Muscle layer of duodenum (tissue), 2 donors: ENCODE results near the gene HDAC9.
"Not testable (repeated sequence)": the region's sequence is repeated elsewhere in the genome, so short reads cannot be mapped to it uniquely, and the experiment has no call there.

ENCODE experiments used
- H3K27ac ChIP-seq: one replicate; pipeline ENCODE4 v1.7.0; 2013; ENCODE audit warnings: mild to moderate bottlenecking, low read length
- H3K27me3 ChIP-seq: one replicate; pipeline ENCODE4 v1.7.0; 2013; ENCODE audit warnings: low read depth, mild to moderate bottlenecking, control low read depth, low read length
- H3K36me3 ChIP-seq, 2 donors: one replicate each; pipeline ENCODE4 v1.7.0; 2013; ENCODE audit warnings: low read length in 2 of 2, control low read depth in 1 of 2, mild to moderate bottlenecking in 1 of 2; ENCODE audit not compliant: insufficient read depth in 2 of 2, control insufficient read depth in 1 of 2
- H3K4me1 ChIP-seq, 2 donors: one replicate each; pipeline ENCODE4 v1.7.0; 2013; ENCODE audit warnings: low read length in 2 of 2, mild to moderate bottlenecking in 2 of 2, control low read depth in 1 of 2, moderate library complexity in 1 of 2; ENCODE audit not compliant: insufficient read depth in 2 of 2, control insufficient read depth in 1 of 2
- H3K4me3 ChIP-seq, 2 donors: one replicate each; pipeline ENCODE4 v1.7.0; 2013; ENCODE audit warnings: low read length in 2 of 2, low read depth in 1 of 2, mild to moderate bottlenecking in 1 of 2
- H3K9me3 ChIP-seq, 2 donors: one replicate each; pipeline ENCODE4 v1.7.0; 2013; ENCODE audit warnings: low read length in 2 of 2, control low read depth in 1 of 2, mild to moderate bottlenecking in 1 of 2; ENCODE audit not compliant: control insufficient read depth in 1 of 2
- donor health status: healthy.

HDAC9 gene

GRCh38 chr7:18702071-18702829, 206.7 kb downstream of the HDAC9 start:
- H3K4me3 ChIP-seq = no peak overlapping the region
- no peak overlapping the region for H3K27ac ChIP-seq
- no peaks in the 10 kb centered on the region for H3K36me3 ChIP-seq
- H3K27me3 ChIP-seq = no peaks in the 10 kb centered on the region
- H3K4me1 ChIP-seq = no peaks in the 10 kb centered on the region
- H3K9me3 ChIP-seq = no peaks in the 10 kb centered on the region

GRCh38 chr7:18703685-18704084, 208.1 kb downstream of the HDAC9 start:
- H3K4me1 ChIP-seq = no peaks in the 10 kb centered on the region
- H3K36me3 ChIP-seq = no peaks in the 10 kb centered on the region
- H3K9me3 ChIP-seq = no peaks in the 10 kb centered on the region
- no peak overlapping the region for H3K4me3 ChIP-seq
- no peaks in the 10 kb centered on the region for H3K27me3 ChIP-seq
- H3K27ac ChIP-seq = no peak overlapping the region

GRCh38 chr7:18706670-18707069, 211.1 kb downstream of the HDAC9 start:
- Histone ChIP-seq H3K27me3 (no peaks in the 10 kb centered on the region), H3K27ac (no peak overlapping the region), H3K36me3 (no peaks in the 10 kb centered on the region), H3K9me3 (no peaks in the 10 kb centered on the region), H3K4me1 (no peaks in the 10 kb centered on the region), H3K4me3 (no peak overlapping the region)

- no peak overlapping the region for H3K4me3 ChIP-seq
- no peak overlapping the region for H3K27ac ChIP-seq
- H3K4me1 ChIP-seq = no peaks in the 10 kb centered on the region
- no peaks in the 10 kb centered on the region for H3K36me3 ChIP-seq
- no peaks in the 10 kb centered on the region for H3K27me3 ChIP-seq
- H3K9me3 ChIP-seq = no peaks in the 10 kb centered on the region
These were observed 212.7 kb downstream of the HDAC9 start for GRCh38 chr7:18708204-18708603.

- Histone ChIP-seq H3K27me3 (no peaks in the 10 kb centered on the region), H3K9me3 (no peaks in the 10 kb centered on the region), H3K27ac (no peak overlapping the region), H3K4me3 (no peak overlapping the region), H3K36me3 (no peaks in the 10 kb centered on the region), H3K4me1 (no peaks in the 10 kb centered on the region)
These were observed 220.4 kb downstream of the HDAC9 start for GRCh38 chr7:18715988-18716387.

- H3K4me3 ChIP-seq = no peak overlapping the region
- H3K27me3 ChIP-seq = no peaks in the 10 kb centered on the region
- no peak overlapping the region for H3K27ac ChIP-seq
- no peaks in the 10 kb centered on the region for H3K4me1 ChIP-seq
- H3K36me3 ChIP-seq = no peaks in the 10 kb centered on the region
- no peaks in the 10 kb centered on the region for H3K9me3 ChIP-seq
These were observed 225.9 kb downstream of the HDAC9 start for GRCh38 chr7:18721429-18721828.

GRCh38 chr7:18724318-18724717, 228.8 kb downstream of the HDAC9 start:
- H3K9me3 ChIP-seq = no peaks in the 10 kb centered on the region
- no peaks in the 10 kb centered on the region for H3K27me3 ChIP-seq

GRCh38 chr7:18727115-18727870, 231.7 kb downstream of the HDAC9 start:
- Histone ChIP-seq H3K4me1 (no peaks in the 10 kb centered on the region), H3K4me3 (no peak overlapping the region), H3K36me3 (no peaks in the 10 kb centered on the region), H3K27ac (no peak overlapping the region), H3K27me3 (no peaks in the 10 kb centered on the region), H3K9me3 (no peaks in the 10 kb centered on the region)

More at GRCh38 chr7:18724318-18724717, 228.8 kb downstream of the HDAC9 start:
- Histone ChIP-seq H3K36me3 (no peaks in the 10 kb centered on the region), H3K4me1 (no peaks in the 10 kb centered on the region), H3K27ac (no peak overlapping the region), H3K4me3 (no peak overlapping the region)

GRCh38 chr7:18736012-18736411, 240.5 kb downstream of the HDAC9 start:
- H3K4me3 ChIP-seq, H3K36me3 ChIP-seq, H3K9me3 ChIP-seq, H3K27ac ChIP-seq, H3K27me3 ChIP-seq, H3K4me1 ChIP-seq: not testable (repeated sequence)

GRCh38 chr7:18740579-18740988, 245.0 kb downstream of the HDAC9 start:
- H3K27me3 ChIP-seq = no peaks in the 10 kb centered on the region
- H3K4me3 ChIP-seq = no peak overlapping the region
- H3K4me1 ChIP-seq = no peaks in the 10 kb centered on the region
- H3K36me3 ChIP-seq = no peaks in the 10 kb centered on the region
- H3K27ac ChIP-seq = no peak overlapping the region
- H3K9me3 ChIP-seq = peaks cover 0 to 4% of the 10 kb centered on the region in 2 donors

- H3K4me3 ChIP-seq = no peak overlapping the region
- H3K27ac ChIP-seq = no peak overlapping the region
These were observed 258.5 kb downstream of the HDAC9 start for GRCh38 chr7:18753972-18754610.

More at GRCh38 chr7:18753972-18754610, 258.5 kb downstream of the HDAC9 start:
- no peaks in the 10 kb centered on the region for H3K27me3 ChIP-seq
- H3K36me3 ChIP-seq = no peaks in the 10 kb centered on the region
- H3K9me3 ChIP-seq = no peaks in the 10 kb centered on the region
- H3K4me1 ChIP-seq = no peaks in the 10 kb centered on the region
